ENCODE data around the gene CYB561A3. TPM values are rescaled to one million over a fixed set of nuclear protein-coding genes. Genes with fewer than 3 reads are reported as not detected.

Gene CYB561A3
- total RNA-seq, 1 experiment from 2014 or later: 34.9 TPM

- H3K36me3 ChIP-seq (ENCODE audit: control insufficient read depth, insufficient read depth, low read length): peaks cover 8% of the 10 kb centered on the region
- CTCF ChIA-PET: interaction anchor here (0.5 kb wide), 2 partner anchors 173 to 193 kb away, joined by 3 to 7 read pairs; partner anchors contain the start of gene LRRC10B
These were observed 46.4 kb downstream of the CYB561A3 start for GRCh38 chr11:61315260-61315659.

GRCh38 chr11:61310749-61311148 is 50.9 kb downstream of the CYB561A3 start:
- Mint-ChIP-seq H3K27ac (ENCODE audit: unreplicated experiment) (no peak overlapping the region), H3K27me3 (ENCODE audit: insufficient read depth, unreplicated experiment) (no peaks in the 10 kb centered on the region)

More at GRCh38 chr11:61315260-61315659, 46.4 kb downstream of the CYB561A3 start:
- BruUV-seq (replicated peaks): no TSS peak
- H3K9me3 ChIP-seq: no peaks in the 10 kb centered on the region
- no peak overlapping the region for H3K27ac Mint-ChIP-seq (ENCODE audit: unreplicated experiment)
- TF ChIP-seq CTCF (IDR thresholded peaks at IDR 0.05; ENCODE audit: insufficient read depth in 1 of 2, low read depth in 1 of 2, low read length in 1 of 2, severe bottlenecking in 1 of 2, unreplicated experiment in 1 of 2): no peak
- peaks cover 76% of the 10 kb centered on the region for H3K36me3 Mint-ChIP-seq (ENCODE audit: insufficient read depth, unreplicated experiment)
- no peak overlapping the region for H3K4me3 Mint-ChIP-seq (ENCODE audit: unreplicated experiment)
- no peaks in the 10 kb centered on the region for H3K9me3 Mint-ChIP-seq (ENCODE audit: unreplicated experiment)
- DNase-seq: no peak
- H3K27me3 ChIP-seq (replicated peaks; ENCODE audit: control insufficient read depth, insufficient read depth, low read length): no peaks in the 10 kb centered on the region
- no peak overlapping the region for H3K4me3 ChIP-seq (ENCODE audit: low read depth, low read length)
- intact Hi-C loops (cut with micrococcal nuclease; ENCODE audit: unreplicated experiment): no loop called here
- no peaks in the 10 kb centered on the region for H3K27me3 Mint-ChIP-seq (ENCODE audit: insufficient read depth, unreplicated experiment)
- POLR2A ChIA-PET: no interaction called here
- H3K4me1 ChIP-seq: no peaks in the 10 kb centered on the region
- no peaks in the 10 kb centered on the region for H3K4me1 Mint-ChIP-seq (ENCODE audit: low read depth, unreplicated experiment)

GRCh38 chr11:61309739-61310138 is 51.9 kb downstream of the CYB561A3 start:
- Mint-ChIP-seq H3K4me3 (ENCODE audit: unreplicated experiment) (no peak overlapping the region), H3K9me3 (ENCODE audit: unreplicated experiment) (no peaks in the 10 kb centered on the region), H3K27ac (ENCODE audit: unreplicated experiment) (no peak overlapping the region), H3K27me3 (ENCODE audit: insufficient read depth, unreplicated experiment) (no peaks in the 10 kb centered on the region), H3K4me1 (ENCODE audit: low read depth, unreplicated experiment) (no peaks in the 10 kb centered on the region), H3K36me3 (ENCODE audit: insufficient read depth, unreplicated experiment) (peaks cover 43% of the 10 kb centered on the region)
- intact Hi-C loops (cut with micrococcal nuclease; ENCODE audit: unreplicated experiment): no loop called here
- DNase-seq: no peak
- H3K4me1 ChIP-seq: no peaks in the 10 kb centered on the region
- H3K36me3 ChIP-seq (ENCODE audit: control insufficient read depth, insufficient read depth, low read length): peaks cover 2% of the 10 kb centered on the region
- ChIA-PET POLR2A (interaction anchor here (0.6 kb wide), 2 partner anchors 46 to 52 kb away, joined by 3 to 7 read pairs; partner anchors contain the start of genes CYB561A3 and TMEM138), CTCF (no interaction called here)
- no TSS peak for BruUV-seq (replicated peaks)
- H3K9me3 ChIP-seq: no peaks in the 10 kb centered on the region
- no peak for TF ChIP-seq CTCF (IDR thresholded peaks at IDR 0.05; ENCODE audit: insufficient read depth in 1 of 2, low read depth in 1 of 2, low read length in 1 of 2, severe bottlenecking in 1 of 2, unreplicated experiment in 1 of 2)
- no peaks in the 10 kb centered on the region for H3K27me3 ChIP-seq (replicated peaks; ENCODE audit: control insufficient read depth, insufficient read depth, low read length)
- H3K4me3 ChIP-seq (ENCODE audit: low read depth, low read length): no peak overlapping the region

More at GRCh38 chr11:61310749-61311148, 50.9 kb downstream of the CYB561A3 start:
- DNase-seq: no peak
- POLR2A ChIA-PET: no interaction called here
- Histone ChIP-seq H3K4me1 (no peaks in the 10 kb centered on the region), H3K36me3 (ENCODE audit: control insufficient read depth, insufficient read depth, low read length) (peaks cover 5% of the 10 kb centered on the region), H3K27me3 (replicated peaks; ENCODE audit: control insufficient read depth, insufficient read depth, low read length) (no peaks in the 10 kb centered on the region), H3K9me3 (no peaks in the 10 kb centered on the region), H3K4me3 (ENCODE audit: low read depth, low read length) (no peak overlapping the region)
- H3K4me1 Mint-ChIP-seq (ENCODE audit: low read depth, unreplicated experiment): no peaks in the 10 kb centered on the region
- no peak for TF ChIP-seq CTCF (IDR thresholded peaks at IDR 0.05; ENCODE audit: insufficient read depth in 1 of 2, low read depth in 1 of 2, low read length in 1 of 2, severe bottlenecking in 1 of 2, unreplicated experiment in 1 of 2)
- H3K36me3 Mint-ChIP-seq (ENCODE audit: insufficient read depth, unreplicated experiment): peaks cover 51% of the 10 kb centered on the region
- no peak overlapping the region for H3K4me3 Mint-ChIP-seq (ENCODE audit: unreplicated experiment)
- intact Hi-C loops (cut with micrococcal nuclease; ENCODE audit: unreplicated experiment): no loop called here
- no TSS peak for BruUV-seq (replicated peaks)
- H3K9me3 Mint-ChIP-seq (ENCODE audit: unreplicated experiment): no peaks in the 10 kb centered on the region
- CTCF ChIA-PET: interaction anchor here (1.2 kb wide), 1 partner anchor 16 kb away, joined by 4 read pairs; the partner anchor contains the start of gene VWCE
